IMR-90 (cell line): ENCODE results near the gene OTUD5. TPM values are rescaled to one million over a fixed set of nuclear protein-coding genes. Genes with fewer than 3 reads are reported as not detected.

Experiments
- ATAC-seq: fragments of 200-7000 bp; cut with Tn5 transposase; 2 replicates; pipeline ENCODE4 v1.9.1; 2020; ENCODE audit warnings: low read depth, mild to moderate bottlenecking, moderate library complexity
- BruUV-seq: library from RNA; stranded (reverse); fragments of 400-500 nt; replicated peaks from 2 replicates; lab custom pipeline; 2021; lab: Mats Ljungman, UMichigan
- CTCF ChIA-PET: fragments of 300-600 bp; formaldehyde crosslinking; extraction: SDS; loops from one replicate; lab custom pipeline; 2021; ENCODE audit warnings: antibody characterized with exemption; lab: Yijun Ruan, JAX
- POLR2A ChIA-PET: fragments of 300-600 bp; sonication (Branson Sonifier 250); formaldehyde crosslinking; loops from one replicate; lab custom pipeline; 2022; ENCODE audit warnings: antibody characterized with exemption; ENCODE audit not compliant: unreplicated experiment; lab: Charles Lee
- DNase-seq: peaks from one replicate; pipeline ENCODE4 v3.0.0; 2013
- H2AFZ ChIP-seq: replicated peaks from 2 replicates; pipeline ENCODE3; 2013; ENCODE audit warnings: low read length, mild to moderate bottlenecking; ENCODE audit not compliant: poor library complexity
- H2AK5ac ChIP-seq: 2 replicates; pipeline ENCODE4 v1.6.1; 2013; ENCODE audit warnings: low read depth, low read length, inconsistent platforms
- H2AK9ac ChIP-seq: replicated peaks from 2 replicates; pipeline ENCODE3; 2013; ENCODE audit warnings: mild to moderate bottlenecking, low read depth, low read length, moderate library complexity; ENCODE audit not compliant: poor library complexity
- H2BK120ac ChIP-seq: 2 replicates; pipeline ENCODE4 v1.6.1; 2013; ENCODE audit warnings: low read depth, low read length, inconsistent platforms
- H2BK15ac ChIP-seq: 3 replicates; pipeline ENCODE4 v1.6.1; 2013; ENCODE audit warnings: low read depth, low read length, inconsistent platforms
- H2BK20ac ChIP-seq: 2 replicates; pipeline ENCODE4 v1.6.1; 2013; ENCODE audit warnings: low read depth, mild to moderate bottlenecking, inconsistent platforms, low read length, moderate library complexity
- H2BK5ac ChIP-seq: 2 replicates; pipeline ENCODE4 v1.6.1; 2013; ENCODE audit warnings: mild to moderate bottlenecking, low read depth, low read length, inconsistent platforms; ENCODE audit not compliant: poor library complexity, severe bottlenecking
- H3K14ac ChIP-seq: replicated peaks from 2 replicates; pipeline ENCODE4 v1.6.1; 2013; ENCODE audit warnings: low read depth, low read length, inconsistent platforms
- H3K18ac ChIP-seq: 2 replicates; pipeline ENCODE4 v1.6.1; 2013; ENCODE audit warnings: low read depth, low read length, control low read depth
- H3K23ac ChIP-seq: 2 replicates; pipeline ENCODE4 v1.6.1; 2013; ENCODE audit warnings: low read depth, low read length, inconsistent platforms
- H3K27ac ChIP-seq: 2 replicates; pipeline ENCODE4 v1.5.1; 2013; ENCODE audit warnings: mild to moderate bottlenecking, control low read depth, low read length; ENCODE audit not compliant: insufficient read depth
- H3K27me3 ChIP-seq: 2 replicates; pipeline ENCODE4 v1.6.1; 2013; ENCODE audit warnings: low read length; ENCODE audit not compliant: control insufficient read depth, insufficient read depth
- H3K36me3 ChIP-seq: 2 replicates; pipeline ENCODE4 v1.6.1; 2013; ENCODE audit warnings: low read length, mixed read lengths; ENCODE audit not compliant: control insufficient read depth, insufficient read depth
- H3K4ac ChIP-seq: 2 replicates; pipeline ENCODE4 v1.6.1; 2013; ENCODE audit warnings: low read depth, low read length, inconsistent platforms
- H3K4me1 ChIP-seq: 2 replicates; pipeline ENCODE4 v1.6.1; 2013; ENCODE audit warnings: low read length, mixed read lengths; ENCODE audit not compliant: control insufficient read depth, insufficient read depth
- H3K4me2 ChIP-seq: 2 replicates; pipeline ENCODE4 v1.6.1; 2013; ENCODE audit warnings: low read depth, mild to moderate bottlenecking, control low read depth, low read length, moderate library complexity
- H3K4me3 ChIP-seq: 2 replicates; pipeline ENCODE4 v1.5.1; 2013; ENCODE audit warnings: low read depth, mild to moderate bottlenecking, control low read depth, low read length, moderate library complexity; ENCODE audit not compliant: insufficient read depth
- H3K56ac ChIP-seq: 2 replicates; pipeline ENCODE4 v1.6.1; 2013; ENCODE audit warnings: low read length, inconsistent platforms; ENCODE audit not compliant: insufficient read depth; ENCODE audit errors: extremely low read depth
- H3K79me1 ChIP-seq, 2 experiments: 2 replicates each; pipeline ENCODE4 v1.6.1; 2013; ENCODE audit warnings: low read length in 2 of 2, inconsistent platforms in 1 of 2, low read depth in 1 of 2
- H3K9ac ChIP-seq: 2 replicates; pipeline ENCODE4 v1.6.1; 2013; ENCODE audit warnings: low read depth, low read length, control low read depth
- H3K9me1 ChIP-seq: 2 replicates; pipeline ENCODE4 v1.6.1; 2013; ENCODE audit warnings: low read length, inconsistent platforms; ENCODE audit not compliant: insufficient read depth
- H3K9me3 ChIP-seq: 2 replicates; pipeline ENCODE4 v1.6.1; 2013; ENCODE audit warnings: low read length; ENCODE audit not compliant: control insufficient read depth, insufficient read depth
- H4K20me1 ChIP-seq: 2 replicates; pipeline ENCODE4 v1.6.1; 2013; ENCODE audit warnings: low read length, inconsistent platforms; ENCODE audit not compliant: insufficient read depth
- H4K5ac ChIP-seq: 2 replicates; pipeline ENCODE4 v1.6.1; 2013; ENCODE audit warnings: mild to moderate bottlenecking, low read depth, low read length, control low read depth
- H4K8ac ChIP-seq, 2 experiments: 2 replicates each; pipeline ENCODE4 v1.6.1; 2013; ENCODE audit warnings: low read depth in 2 of 2, low read length in 2 of 2, control low read depth in 1 of 2, inconsistent platforms in 1 of 2
- H4K91ac ChIP-seq: 2 replicates; pipeline ENCODE4 v1.6.1; 2013; ENCODE audit warnings: low read depth, low read length, inconsistent platforms; ENCODE audit not compliant: insufficient read depth
- CHD1 ChIP-seq: IDR thresholded peaks from 2 replicates; pipeline ENCODE4 v1.6.1; 2012; ENCODE audit warnings: low read depth, low read length, improper control_type of control experiment
- WGBS, 2 experiments: methylation state at CpG; one replicate each; pipeline versions ENCODE4 v1.1.5 to v1.1.7; 2013; ENCODE audit warnings: missing lambda C conversion rate in 2 of 2; ENCODE audit not compliant: insufficient read length in 1 of 2; ENCODE audit errors: extremely low coverage in 2 of 2; 5-methylcytosine and 5-hydroxymethylcytosine counted together
- dilution Hi-C: fragments of 300-500 bp; cut with HindIII; formaldehyde crosslinking; loops from one replicate; pipeline ENCODE4 v1.14.3; 2018; ENCODE audit warnings: low sequenced_read_pairs; ENCODE audit not compliant: unreplicated experiment
- in situ Hi-C: fragments of 300-500 bp; cut with MboI; formaldehyde crosslinking; loops from 3 replicates; pipeline ENCODE4 v1.14.3; 2019; ENCODE audit warnings: low sequenced_read_pairs, inconsistent platforms, mixed read lengths
- intact Hi-C: fragments of 100-400 bp; cut with micrococcal nuclease; formaldehyde crosslinking; loops from 2 replicates; pipeline ENCODE4 v1.10.0; 2022
- polyA plus RNA-seq, 3 experiments: library from polyadenylated mRNA; depleted of rRNA; stranded (reverse); fragments of >200 nt; gene quantifications; 2 replicates each; pipeline ENCODE4 v1.2.3, GENCODE V29; 2012; ENCODE audit warnings: low replicate concordance in 1 of 3
- total RNA-seq: library from RNA; depleted of rRNA; stranded (reverse); fragments of >200 nt; gene quantifications from 2 replicates; pipeline ENCODE4 v1.2.3, GENCODE V29; 2012
- TF ChIP-seq, protein P1 (sequence below): fragments of 150-350 bp; IDR thresholded peaks from 2 replicates; pipeline ENCODE4 v1.6.1; 2017; ENCODE audit warnings: mild to moderate bottlenecking, antibody characterized with exemption, low read length, low read depth

Gene OTUD5
- total and polyA plus RNA-seq, 2 of the 4 experiments (the other 2 are of a cell fraction), result 30.6 to 50.4 TPM

GRCh38 chrX:48974033-48974432 is 16.6 kb upstream of the OTUD5 start:
- no peak for ATAC-seq

More at GRCh38 chrX:48974033-48974432, 16.6 kb upstream of the OTUD5 start:
- no peak overlapping the region for H2AFZ ChIP-seq
- H3K9me1 ChIP-seq, result no peaks in the 10 kb centered on the region
- H2BK20ac ChIP-seq, result no peak overlapping the region
- 0 out of 2 replicates have a peak, but pooled peaks cover 2% of the 10 kb centered on the region for H3K9me3 ChIP-seq
- H4K8ac ChIP-seq, result no peak overlapping the region
- H2BK5ac ChIP-seq, result no peak overlapping the region
- no peak overlapping the region for H2BK15ac ChIP-seq
- H2AK9ac ChIP-seq, result no peak overlapping the region
- H3K4ac ChIP-seq, result no peak overlapping the region
- in situ Hi-C loops (loop anchor here (25.0 kb wide), 1 partner anchor 88 kb away; the partner anchor contains the start of genes CCDC120 and PRAF2), dilution Hi-C loops (no loop called here), intact Hi-C loops (no loop called here)
- H3K23ac ChIP-seq, result no peak overlapping the region
- H3K18ac ChIP-seq, result no peak overlapping the region
- no peak overlapping the region for H2AK5ac ChIP-seq
- no peak overlapping the region for H3K56ac ChIP-seq
- ChIA-PET CTCF (no interaction called here), POLR2A (no interaction called here)
- no peak overlapping the region for H3K4me3 ChIP-seq
- H4K20me1 ChIP-seq, result no peaks in the 10 kb centered on the region
- WGBS, 2 experiments, result no CpG with 5 or more reads among the region's 3 CpGs
- no peak overlapping the region for H3K9ac ChIP-seq
- no peak for DNase-seq
- no peak overlapping the region for H3K14ac ChIP-seq
- no peak for TF ChIP-seq CHD1
- TF ChIP-seq, protein P1, sequence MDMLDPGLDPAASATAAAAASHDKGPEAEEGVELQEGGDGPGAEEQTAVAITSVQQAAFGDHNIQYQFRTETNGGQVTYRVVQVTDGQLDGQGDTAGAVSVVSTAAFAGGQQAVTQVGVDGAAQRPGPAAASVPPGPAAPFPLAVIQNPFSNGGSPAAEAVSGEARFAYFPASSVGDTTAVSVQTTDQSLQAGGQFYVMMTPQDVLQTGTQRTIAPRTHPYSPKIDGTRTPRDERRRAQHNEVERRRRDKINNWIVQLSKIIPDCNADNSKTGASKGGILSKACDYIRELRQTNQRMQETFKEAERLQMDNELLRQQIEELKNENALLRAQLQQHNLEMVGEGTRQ, result no peak
- H3K79me1 ChIP-seq, result no peaks in the 10 kb centered on the region
- H3K36me3 ChIP-seq, result peaks cover 11% of the 10 kb centered on the region
- H4K91ac ChIP-seq, result no peak overlapping the region
- no peak overlapping the region for H3K27ac ChIP-seq
- no peak overlapping the region for H3K4me2 ChIP-seq
- H3K27me3 ChIP-seq, result no peaks in the 10 kb centered on the region
- no TSS peak for BruUV-seq
- H3K4me1 ChIP-seq, result 0 out of 2 replicates have a peak, but pooled peaks cover 2% of the 10 kb centered on the region
- H2BK120ac ChIP-seq, result no peak overlapping the region
- no peak overlapping the region for H4K5ac ChIP-seq
